Measurements from ENCODE around the gene KLHL1. TPM values are rescaled to one million over a fixed set of nuclear protein-coding genes. Genes with fewer than 3 reads are reported as not detected.

The KLHL1 gene
- total and polyA plus RNA-seq, 9 of the 15 experiments (the other 6 are each of a cell fraction or from before 2014, with no cell fraction given): not detected

GRCh38 chr13:70023516-70023915 is 84.7 kb downstream of the KLHL1 start:
- no peak for ATAC-seq
- BruUV-seq (replicated peaks): no TSS peak
- Histone ChIP-seq H3K4me3 (no peak overlapping the region), H3K4me1 (replicated peaks in 1 of 2; ENCODE audit: control insufficient read depth in 2 of 2, insufficient read depth in 2 of 2, low read length in 2 of 2) (no peaks in the 10 kb centered on the region), H3K9ac (ENCODE audit: insufficient read depth in 1 of 2, low read depth in 2 of 2, low read length in 2 of 2) (no peak overlapping the region), H3K27me3 (ENCODE audit: control insufficient read depth in 2 of 2, insufficient read depth in 2 of 2, low read length in 2 of 2) (no peaks in the 10 kb centered on the region), H3K9me1 (ENCODE audit: control insufficient read depth, insufficient read depth, low read length) (no peaks in the 10 kb centered on the region), H3K79me2 (ENCODE audit: control insufficient read depth, insufficient read depth, low read length) (no peaks in the 10 kb centered on the region), H3K4me2 (ENCODE audit: insufficient read depth, low read length) (no peak overlapping the region), H3K36me3 (ENCODE audit: control insufficient read depth, insufficient read depth, low read length) (no peaks in the 10 kb centered on the region), H3K9me3 (replicated peaks; ENCODE audit: control insufficient read depth, insufficient read depth, low read depth, low read length) (no peaks in the 10 kb centered on the region), H2AFZ (ENCODE audit: low read depth, low read length) (no peak overlapping the region), H3K27ac (ENCODE audit: extremely low read depth, low read depth, low read length) (no peak overlapping the region), H4K20me1 (replicated peaks; ENCODE audit: control insufficient read depth, insufficient read depth, low read length) (no peaks in the 10 kb centered on the region)
- DNase-seq (ENCODE audit: extremely low read depth in 1 of 4, low spot score in 3 of 4): no peak
- WGBS (ENCODE audit: insufficient coverage, low coverage, missing lambda C conversion rate): 0% methylated on average over 2 of the region's 2 CpGs
- POLR2A ChIA-PET: no interaction called here
- TF ChIP-seq RBM14 (IDR thresholded peaks at IDR 0.05; ENCODE audit: borderline replicate concordance, insufficient read depth, low read depth, low read length): no peak
- TF ChIP-seq ZEB2 (IDR thresholded peaks at IDR 0.05): no peak
- CTCF ChIA-PET (ENCODE audit: low intra/inter-chr PET ratio): no interaction called here
- intact Hi-C loops (cut with micrococcal nuclease) (no loop called here), in situ Hi-C loops (cut with MboI) (no loop called here)
- no peak for FAIRE-seq

- intact Hi-C loops (cut with micrococcal nuclease) (no loop called here), in situ Hi-C loops (cut with MboI) (no loop called here)
- H3K4me2 ChIP-seq (ENCODE audit: insufficient read depth, low read length): no peak overlapping the region
- H3K4me1 ChIP-seq (replicated peaks in 1 of 2; ENCODE audit: control insufficient read depth in 2 of 2, insufficient read depth in 2 of 2, low read length in 2 of 2): no peaks in the 10 kb centered on the region
- DNase-seq (ENCODE audit: extremely low read depth in 1 of 4, low spot score in 3 of 4) (no peak), FAIRE-seq (no peak), ATAC-seq (no peak)
- no peak overlapping the region for H3K27ac ChIP-seq (ENCODE audit: extremely low read depth, low read depth, low read length)
- H4K20me1 ChIP-seq (replicated peaks; ENCODE audit: control insufficient read depth, insufficient read depth, low read length): no peaks in the 10 kb centered on the region
- no peak overlapping the region for H2AFZ ChIP-seq (ENCODE audit: low read depth, low read length)
- no peaks in the 10 kb centered on the region for H3K36me3 ChIP-seq (ENCODE audit: control insufficient read depth, insufficient read depth, low read length)
- ChIA-PET POLR2A (no interaction called here), CTCF (ENCODE audit: low intra/inter-chr PET ratio) (no interaction called here)
- H3K9ac ChIP-seq (ENCODE audit: insufficient read depth in 1 of 2, low read depth in 2 of 2, low read length in 2 of 2): no peak overlapping the region
- no TSS peak for BruUV-seq (replicated peaks)
- H3K9me1 ChIP-seq (ENCODE audit: control insufficient read depth, insufficient read depth, low read length): no peaks in the 10 kb centered on the region
- 0% methylated on average over 3 of the region's 3 CpGs for WGBS (ENCODE audit: insufficient coverage, low coverage, missing lambda C conversion rate)
- H3K79me2 ChIP-seq (ENCODE audit: control insufficient read depth, insufficient read depth, low read length): no peaks in the 10 kb centered on the region
- H3K9me3 ChIP-seq (replicated peaks; ENCODE audit: control insufficient read depth, insufficient read depth, low read depth, low read length): no peaks in the 10 kb centered on the region
- H3K4me3 ChIP-seq: no peak overlapping the region
- no peaks in the 10 kb centered on the region for H3K27me3 ChIP-seq (ENCODE audit: control insufficient read depth in 2 of 2, insufficient read depth in 2 of 2, low read length in 2 of 2)
- TF ChIP-seq TOE1 (IDR thresholded peaks at IDR 0.05; ENCODE audit: borderline replicate concordance) (no peak), TOE1 (CRISPR knock-in tag; IDR thresholded peaks at IDR 0.05; ENCODE audit: borderline replicate concordance, low read depth) (no peak), CTCFL (IDR thresholded peaks at IDR 0.05; ENCODE audit: borderline replicate concordance, insufficient read depth, low read depth, low read length, poor library complexity, severe bottlenecking) (no peak), PTTG1 (tag; IDR thresholded peaks at IDR 0.05; ENCODE audit: low read depth) (no peak), SMAD1 (IDR thresholded peaks at IDR 0.05; ENCODE audit: low read depth, low read length, partially characterized antibody) (no peak), ZFP91 (CRISPR knock-in tag; IDR thresholded peaks at IDR 0.05) (no peak), GABPA (tag; conservative IDR thresholded peaks at IDR 0.05; ENCODE audit: low read depth) (no peak), NCOA2 (IDR thresholded peaks at IDR 0.05; ENCODE audit: partially characterized antibody in 2 of 2) (no peak), HNRNPK (IDR thresholded peaks at IDR 0.05; ENCODE audit: low read depth, low read length, poor library complexity, severe bottlenecking) (no peak), E2F5 (CRISPR knock-in tag; IDR thresholded peaks at IDR 0.05) (no peak)
Observed at GRCh38 chr13:70022646-70023045, 85.6 kb downstream of the KLHL1 start.
